ENCODE results near the gene ZNF524.
"Not testable (repeated sequence)": the region's sequence is repeated elsewhere in the genome, so short reads cannot be mapped to it uniquely, and the experiment has no call there.

The ZNF524 gene, protein sequence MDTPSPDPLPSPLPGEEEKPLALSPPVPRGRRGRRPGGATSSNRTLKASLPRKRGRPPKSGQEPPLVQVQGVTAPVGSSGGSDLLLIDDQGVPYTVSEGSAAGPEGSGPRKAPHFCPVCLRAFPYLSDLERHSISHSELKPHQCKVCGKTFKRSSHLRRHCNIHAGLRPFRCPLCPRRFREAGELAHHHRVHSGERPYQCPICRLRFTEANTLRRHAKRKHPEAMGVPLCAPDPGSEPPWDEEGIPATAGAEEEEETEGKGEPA

DNA sequence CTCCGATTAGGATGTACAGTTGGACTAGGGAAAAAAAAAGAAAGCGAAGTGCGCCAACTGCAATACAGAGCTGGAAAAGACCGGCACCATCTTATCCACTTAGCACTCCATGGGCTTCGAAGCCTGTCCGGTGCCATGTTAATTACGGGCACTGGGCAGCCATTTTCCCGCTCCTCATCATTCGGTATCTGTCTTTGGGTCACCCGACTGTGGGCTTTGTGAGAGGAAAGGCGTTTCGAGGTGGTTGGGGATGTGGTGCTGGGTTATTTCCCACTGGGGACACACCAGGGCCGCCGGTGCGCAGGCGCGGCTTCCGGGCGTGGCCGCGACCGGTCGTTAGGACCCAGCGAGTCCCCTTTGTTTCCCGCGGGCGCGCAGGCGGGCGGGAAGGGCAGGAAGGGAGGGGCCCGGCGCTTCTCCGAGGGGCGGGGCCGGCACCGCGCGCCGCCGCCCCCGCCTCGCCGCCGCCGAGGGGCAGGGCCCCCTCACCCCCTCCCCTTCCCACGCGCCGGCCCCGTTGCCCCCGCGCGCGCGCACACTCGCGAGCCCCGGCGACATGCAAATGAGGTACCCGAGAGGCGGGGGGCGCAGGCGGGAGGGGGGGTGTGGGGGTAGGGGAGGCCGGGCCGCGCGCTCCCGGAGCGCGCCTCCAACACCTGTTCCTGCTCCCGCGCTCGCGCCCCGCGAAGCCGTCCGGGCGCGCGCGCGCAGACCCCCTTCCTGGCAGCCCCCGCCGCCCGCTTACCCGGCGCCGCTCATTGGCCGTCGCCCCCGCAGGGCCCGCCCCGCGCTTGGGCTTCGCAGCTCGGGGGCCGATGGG, at the start of gene ZNF524:
Gene ZNF524 (plus strand): TSS at position 447 of the 820 bp plus-strand sequence. CDS start 1,825 bp downstream, outside the sequence.
- peak in 1 of 2 experiments; percentile 91 for DNase-seq

DNA sequence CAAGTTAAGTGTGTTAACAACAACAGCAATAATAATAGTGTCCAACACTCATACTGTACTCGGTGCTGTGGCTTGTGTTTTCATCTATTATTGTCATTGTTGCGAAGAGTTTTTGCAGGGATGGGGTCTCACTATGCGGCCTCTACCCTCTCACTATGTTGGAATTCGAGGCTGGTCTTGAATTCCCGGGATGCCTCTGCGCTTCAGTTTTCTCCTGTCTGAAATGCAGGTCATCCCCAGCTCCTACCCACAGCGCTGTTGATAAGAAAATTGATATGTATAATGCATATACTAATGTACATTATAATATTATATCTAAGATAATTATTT, 49.8 kb upstream of the ZNF524 start:
- DNase-seq = no peak

DNA sequence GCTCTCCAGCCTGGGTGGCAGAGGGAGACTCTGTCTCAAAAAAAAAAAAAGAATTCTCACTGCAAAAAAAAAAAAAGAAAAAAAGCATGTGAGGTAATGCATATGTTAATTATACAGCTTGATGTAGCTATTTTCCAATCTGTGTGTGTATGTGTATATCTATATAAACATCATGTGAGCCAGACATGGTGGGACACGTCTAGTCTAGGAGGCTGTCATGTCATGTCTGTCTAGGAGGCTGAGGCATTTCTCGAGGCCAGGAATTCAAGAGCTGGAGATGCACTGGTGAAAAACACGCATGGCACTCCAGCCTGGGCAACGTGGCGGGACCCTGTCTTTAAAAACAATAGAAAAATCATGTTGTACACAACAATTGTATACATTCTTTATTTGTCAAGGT, 47.9 kb upstream of the ZNF524 start:
- DNase-seq = no peak

DNA sequence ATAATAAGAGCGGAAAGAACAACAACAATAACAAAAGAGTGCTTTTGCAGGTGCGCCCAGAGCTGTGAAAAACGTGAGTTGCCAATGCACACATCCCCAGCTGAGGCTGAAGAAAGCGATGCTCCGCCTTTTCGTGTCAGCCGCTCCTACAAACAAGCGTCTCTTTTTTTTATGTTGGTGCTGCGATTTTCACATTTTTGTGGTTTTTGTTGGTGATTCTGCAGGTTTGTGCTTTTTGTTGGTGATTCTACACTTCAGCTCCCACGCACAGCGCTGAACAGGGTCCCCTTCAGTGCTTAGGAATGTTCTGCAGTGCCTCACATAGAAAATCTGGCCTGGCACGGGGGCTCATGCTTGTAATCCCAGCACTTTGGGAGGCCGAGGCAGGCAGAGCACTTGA, 47.5 kb upstream of the ZNF524 start:
- no peak for DNase-seq

DNA sequence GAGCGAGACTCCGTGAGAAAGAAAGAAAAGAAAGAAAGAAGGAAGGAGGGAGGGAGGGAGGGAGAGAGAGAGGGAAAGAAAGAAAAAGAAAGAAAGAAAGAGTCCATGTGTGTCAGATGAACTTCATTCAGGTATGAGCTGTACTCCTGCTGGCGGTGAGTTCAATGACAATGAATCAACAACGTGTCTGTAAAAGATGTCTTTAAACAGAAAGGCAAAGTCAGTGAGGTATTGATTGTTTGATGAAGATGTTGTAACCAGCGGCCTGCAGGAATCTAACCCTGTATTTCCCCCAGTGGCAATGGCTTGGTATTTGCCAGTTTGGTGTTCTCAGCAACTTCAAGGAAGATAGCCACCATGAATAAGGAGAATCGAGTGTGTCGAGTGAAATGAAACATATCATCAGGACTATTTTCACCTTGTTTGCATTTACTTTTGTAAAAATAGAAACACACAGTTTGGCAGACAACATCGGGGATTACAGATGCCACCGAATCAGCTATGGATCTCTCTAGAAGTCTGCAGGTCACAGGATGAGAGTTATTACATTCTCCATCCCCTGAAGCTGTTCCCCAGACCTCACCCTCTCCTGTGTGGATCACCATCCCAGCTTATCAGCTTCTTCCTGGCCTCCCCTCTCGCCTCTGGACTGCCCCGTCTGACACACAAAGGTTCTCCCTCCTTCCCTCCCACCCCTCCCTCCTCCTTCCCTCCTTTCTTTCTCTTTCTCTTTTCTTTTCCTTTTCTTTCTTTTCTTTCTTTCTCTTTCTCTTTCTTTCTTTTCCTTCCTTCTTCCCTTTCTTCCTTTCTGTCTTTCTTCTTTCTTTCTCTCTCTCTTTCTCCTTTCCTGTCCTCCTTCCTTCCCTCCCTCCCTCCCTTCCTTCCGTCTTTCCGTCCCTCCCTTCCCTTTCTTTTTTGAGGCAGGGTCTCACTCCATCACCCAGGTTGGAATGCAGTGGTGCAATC, 46.6 kb upstream of the ZNF524 start:
- DNase-seq = no peak

DNA sequence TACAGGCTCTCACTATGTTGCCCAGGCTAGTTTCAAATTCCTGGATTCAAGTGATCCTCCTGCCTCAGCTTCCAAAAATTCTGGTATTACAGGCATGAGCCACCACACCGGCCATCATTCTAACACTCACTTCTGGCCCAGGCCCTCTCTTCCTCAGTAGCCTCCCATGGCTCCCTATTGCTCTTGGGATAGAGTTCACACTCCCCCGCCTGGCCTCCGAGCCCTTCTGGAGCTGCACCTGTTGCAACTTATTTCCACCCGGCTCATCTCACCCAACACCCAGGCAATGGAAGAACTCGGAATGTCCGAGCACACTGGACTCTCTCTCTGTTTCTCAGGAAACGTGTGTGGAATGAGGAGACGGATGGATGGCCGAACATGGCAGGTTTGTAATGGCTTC, 45.8 kb upstream of the ZNF524 start:
- DNase-seq = no peak

DNA sequence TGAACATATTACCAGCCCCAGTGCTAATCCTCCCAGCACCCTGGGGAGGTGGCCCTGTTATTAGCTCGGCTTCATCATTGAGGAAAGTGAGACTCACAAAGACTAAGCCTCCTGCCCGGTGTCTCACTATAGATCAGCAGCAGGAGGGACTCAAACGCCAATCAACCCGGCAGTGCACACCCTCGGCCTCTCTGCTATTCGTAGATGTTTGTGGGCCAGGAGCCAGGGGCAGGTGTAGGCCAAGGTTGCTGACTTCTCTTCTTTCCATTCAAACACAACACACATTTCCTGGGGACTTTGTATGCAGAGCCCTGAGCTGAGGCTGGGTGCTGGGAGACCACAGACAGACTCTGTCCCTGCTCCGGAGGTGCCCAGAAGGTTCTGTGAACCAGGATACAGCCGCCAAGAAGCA, 45.3 kb upstream of the ZNF524 start:
- DNase-seq = no peak

DNA sequence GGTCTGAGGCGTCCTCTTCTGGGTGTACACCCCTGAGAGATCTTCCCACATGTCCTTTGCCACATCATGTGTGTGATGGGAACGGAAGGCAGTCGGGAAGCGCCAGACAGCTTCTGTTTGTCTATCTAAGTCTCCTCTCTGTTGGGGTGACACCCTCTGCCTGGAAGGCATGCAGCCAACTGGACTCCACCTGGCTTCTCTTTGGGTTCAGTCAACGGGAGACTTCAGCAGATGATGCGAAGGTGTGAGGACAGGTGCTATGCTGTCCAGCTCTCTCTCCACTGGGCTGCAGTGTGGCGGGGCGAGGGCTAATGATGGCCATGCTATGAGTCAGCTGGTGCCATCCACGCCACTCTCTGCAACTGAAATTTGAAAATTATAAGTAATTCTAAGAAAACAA, 40.4 kb upstream of the ZNF524 start:
- no peak for DNase-seq

DNA sequence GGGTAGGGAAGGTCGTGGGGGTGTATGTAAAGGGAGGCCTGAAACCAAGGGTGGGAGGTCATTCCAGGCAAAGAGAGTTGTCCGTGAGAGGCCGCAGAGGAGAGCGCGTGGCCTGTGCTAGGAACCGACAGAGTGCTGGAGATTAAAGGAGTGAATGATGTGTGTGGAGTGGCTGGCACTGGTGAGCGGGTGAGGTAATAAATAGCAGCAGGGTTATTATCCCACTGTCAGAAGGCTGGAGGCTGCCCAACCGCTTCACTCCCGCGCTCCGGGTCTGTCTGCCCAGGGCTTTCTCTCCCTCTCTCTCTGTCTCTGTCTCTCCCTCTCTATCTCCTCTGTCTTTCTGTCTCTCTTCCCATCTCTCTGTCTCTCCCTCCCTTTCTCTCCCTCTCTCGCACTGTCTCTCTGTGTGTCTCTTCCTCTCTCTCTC, 36.8 kb upstream of the ZNF524 start:
- DNase-seq = peak; percentile 68 to 87

DNA sequence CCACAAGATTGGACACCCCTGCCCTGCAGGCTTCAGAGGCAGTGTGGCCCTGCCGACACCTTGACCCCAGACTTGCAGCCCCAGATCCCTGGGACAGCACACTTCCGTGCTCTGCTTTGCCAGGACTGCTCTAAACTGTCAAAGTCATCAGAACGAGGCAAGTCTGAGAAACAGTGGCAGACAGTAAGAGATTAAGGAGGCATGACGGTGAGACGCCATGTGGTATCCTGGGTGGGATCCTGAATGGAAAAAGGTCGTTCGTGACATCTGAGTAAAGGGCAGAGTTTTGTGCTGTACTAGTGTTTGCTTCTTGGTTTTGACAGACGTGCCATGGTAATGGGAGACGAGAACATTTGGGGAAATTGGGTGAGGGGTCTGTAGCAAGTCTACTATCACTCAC, 33.3 kb upstream of the ZNF524 start:
- DNase-seq = no peak

DNA sequence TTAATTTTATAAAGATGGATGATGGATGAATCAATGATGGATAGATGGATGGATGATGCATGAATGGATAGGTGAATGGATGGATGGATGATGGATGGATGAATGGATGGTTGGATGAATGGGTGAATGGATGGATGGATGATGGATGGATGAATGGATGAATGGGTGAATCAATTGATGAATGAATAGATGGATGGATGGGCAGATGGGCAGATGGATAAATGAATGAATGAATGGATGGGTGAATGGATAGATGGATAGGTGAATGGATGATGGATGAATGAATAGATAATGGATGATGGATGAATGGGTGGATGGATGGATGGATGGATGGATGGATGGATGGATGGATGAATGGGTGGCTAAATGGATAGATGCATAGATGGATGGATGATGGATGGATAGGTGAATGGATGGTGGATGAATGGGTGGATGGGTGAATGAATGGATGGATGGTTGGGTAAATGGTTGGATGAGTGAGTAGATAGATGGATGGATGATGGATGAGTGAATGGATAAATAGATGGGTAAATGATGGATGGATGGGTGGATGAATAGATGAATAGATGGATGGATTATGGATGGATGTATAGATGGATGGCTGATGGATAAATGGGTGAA, 32.3 kb upstream of the ZNF524 start:
- no peak for DNase-seq

DNA sequence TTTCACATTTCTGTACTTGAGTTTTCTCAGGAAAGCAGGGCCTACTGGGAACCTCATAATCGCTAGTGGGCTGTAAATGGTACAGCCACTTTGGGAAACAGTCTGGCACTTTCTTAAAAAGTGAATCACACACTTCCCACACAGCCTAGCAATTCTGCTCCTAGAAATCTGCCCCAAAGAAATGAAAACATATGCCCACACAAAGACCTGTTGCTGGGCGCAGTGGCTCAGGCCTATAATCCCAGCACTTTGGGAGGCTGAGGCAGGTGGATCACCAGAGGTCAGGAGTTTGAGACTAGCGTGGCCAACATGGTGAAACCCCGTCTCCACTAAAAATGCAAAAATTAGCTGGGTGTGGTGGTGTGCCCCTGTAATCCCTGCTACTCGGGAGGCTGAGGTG, 30.6 kb upstream of the ZNF524 start:
- not testable (repeated sequence) for DNase-seq

DNA sequence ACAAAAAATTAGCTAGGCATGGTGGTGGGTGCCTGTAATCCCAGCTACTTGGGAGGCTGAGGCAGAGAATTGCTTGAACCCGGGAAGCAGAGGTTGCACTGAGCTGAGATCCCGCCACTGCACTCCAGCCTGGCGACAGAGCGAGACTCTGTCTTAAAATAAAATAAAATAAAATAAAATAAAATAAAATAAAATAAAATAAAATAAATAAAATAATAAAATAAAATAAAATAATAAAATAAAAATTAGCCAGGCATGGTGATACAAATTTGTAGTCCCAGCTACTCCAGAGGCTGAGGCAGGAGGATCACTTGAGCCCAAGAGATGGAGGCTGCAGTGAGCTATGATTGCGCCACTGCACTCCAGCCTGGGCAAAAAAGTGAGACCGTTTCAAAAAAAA, 26.2 kb upstream of the ZNF524 start:
- DNase-seq = not testable (repeated sequence)

DNA sequence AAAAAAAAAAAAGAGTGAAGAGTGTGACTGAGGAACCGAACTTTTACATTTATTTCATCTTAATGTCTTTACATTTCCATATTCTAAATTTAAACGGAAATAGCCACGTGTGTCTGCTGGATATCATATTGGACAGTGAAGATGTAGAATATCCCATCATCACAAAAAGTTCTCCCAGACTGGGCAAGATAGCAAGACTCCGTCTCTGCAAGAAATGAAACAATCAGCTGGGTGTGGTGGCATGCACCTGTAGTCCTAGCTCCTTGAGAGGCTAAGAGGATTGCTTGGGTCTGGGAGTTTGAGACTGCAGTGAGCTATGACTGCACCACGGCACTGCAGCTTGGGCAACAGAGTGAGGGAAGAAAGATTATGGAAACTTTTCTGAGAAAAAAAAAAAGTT, 23.3 kb upstream of the ZNF524 start:
- no peak for DNase-seq

DNA sequence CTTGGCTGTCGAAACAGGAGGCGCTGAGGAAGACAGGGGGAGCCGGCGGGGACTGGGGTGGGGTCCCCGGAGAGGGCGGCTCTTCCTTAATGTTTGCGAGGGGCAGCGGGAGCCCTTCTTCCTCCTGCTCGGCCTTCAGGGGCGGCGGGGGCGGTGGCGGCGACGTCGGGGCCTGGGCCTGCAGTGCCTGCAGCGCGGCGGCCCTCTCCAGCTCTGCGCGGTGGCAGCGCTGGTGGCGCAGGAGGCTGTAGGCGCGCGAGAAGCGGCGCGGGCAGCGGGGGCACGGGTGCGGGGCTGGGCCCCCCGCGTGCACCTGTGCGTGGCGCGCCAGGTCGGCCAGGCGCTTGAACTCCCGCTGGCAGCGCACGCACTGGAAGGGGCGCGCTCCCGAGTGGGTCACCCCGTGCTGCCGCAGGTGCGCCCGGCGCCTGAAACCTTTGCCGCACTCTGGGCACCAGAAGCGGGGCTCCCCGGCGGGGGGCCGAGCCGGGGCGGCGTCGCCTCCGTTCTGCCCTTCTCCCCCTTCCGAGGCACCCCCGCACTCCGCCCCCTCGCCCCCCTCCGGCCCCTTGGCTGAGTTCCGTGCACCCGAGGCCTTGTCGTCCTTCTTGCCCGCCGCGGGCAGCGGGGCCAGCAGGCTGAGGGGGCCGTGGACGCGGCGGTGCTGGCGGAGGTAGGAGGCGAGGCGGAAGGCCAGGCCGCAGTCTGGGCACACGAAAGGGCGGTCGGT, 21.9 kb upstream of the ZNF524 start:
- no peak for DNase-seq

DNA sequence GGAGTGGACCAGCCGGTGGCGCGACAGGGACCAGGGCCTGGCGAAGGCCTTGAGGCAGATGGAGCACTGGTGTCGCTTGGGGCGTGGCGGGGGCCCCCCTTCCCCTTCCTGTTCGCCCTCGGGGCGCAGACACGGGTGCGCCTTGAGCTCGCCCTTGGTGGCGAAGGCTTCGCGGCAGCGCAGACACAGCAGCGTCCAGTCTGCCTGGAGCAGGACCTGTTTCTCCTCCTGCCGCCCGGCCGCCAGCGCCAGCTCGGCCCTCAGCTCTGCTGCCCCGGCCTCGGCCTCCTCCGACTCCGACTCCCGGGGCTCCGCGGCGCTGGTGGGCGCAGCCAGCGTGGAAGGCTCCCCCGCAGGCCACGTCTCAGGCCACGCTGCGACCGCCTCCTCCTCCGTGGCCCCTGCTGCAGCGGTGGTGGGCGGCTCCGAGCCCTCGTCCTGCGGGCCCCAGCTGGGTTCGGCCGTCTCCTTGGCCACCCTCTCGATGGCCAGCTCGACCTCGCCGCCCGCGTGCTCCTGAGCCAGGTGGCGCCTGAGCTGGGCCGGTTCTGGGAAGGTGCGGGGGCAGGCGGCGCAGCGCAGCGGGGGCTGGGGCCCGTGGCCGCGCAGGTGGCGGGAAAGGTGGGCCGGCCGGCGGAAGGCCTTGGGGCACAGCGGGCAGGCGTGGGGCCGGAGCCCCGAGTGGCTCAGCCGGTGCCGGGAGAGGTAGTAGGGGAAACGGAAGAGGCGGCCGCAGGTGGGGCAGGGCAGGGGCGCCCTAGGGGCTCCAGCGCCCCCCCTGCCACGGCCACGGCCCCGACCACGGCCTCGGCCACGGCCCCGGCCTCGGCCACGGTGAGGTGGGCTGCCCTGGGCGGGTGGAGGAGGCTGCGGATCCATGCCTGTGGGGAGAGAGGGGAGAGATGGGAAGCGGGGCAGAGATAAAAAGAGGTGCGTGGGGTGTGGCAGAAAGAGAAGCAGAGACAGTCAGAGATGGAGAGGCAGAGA, 21.0 kb upstream of the ZNF524 start:
- no peak for DNase-seq

DNA sequence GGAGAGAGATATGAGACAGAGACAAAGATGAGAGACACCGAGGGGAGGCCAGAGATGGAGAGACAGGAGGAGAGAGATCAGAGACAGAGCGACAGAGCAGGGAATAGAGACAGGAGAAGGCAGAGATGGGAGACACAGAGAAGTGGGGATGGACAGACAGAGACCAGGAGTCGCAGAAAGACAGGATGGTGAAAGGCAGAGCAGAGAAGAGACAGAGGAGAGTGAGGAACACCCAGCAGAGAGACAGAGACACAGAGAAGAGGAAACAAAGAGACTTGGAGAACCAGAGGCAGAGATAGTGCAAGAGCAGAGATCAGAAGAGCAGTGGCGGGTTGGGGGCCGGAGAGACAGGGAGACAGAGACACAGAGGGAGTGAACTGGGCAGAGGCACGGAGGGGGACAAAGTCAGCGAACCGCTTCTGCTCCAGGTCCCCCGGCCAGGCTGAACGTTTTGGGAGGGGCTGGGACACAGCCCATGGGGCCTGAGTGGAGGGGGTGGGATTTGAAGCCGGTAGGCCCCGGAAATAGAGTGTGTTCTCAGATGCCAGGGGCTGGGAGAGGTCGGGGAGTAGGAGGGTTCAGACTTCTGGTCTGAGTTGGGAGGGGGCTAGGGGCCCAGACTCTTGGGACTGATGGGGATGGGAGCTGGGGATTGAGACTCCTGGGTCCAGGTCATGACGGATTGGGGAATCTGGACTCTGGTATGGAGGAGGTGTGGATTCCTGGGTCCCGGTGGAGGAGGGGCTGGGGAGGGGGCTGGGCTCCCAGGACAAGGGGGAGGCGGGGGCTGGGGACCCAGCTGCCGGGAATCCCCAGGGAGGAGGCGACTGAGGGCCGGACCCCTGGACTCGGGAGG, 20.1 kb upstream of the ZNF524 start:
- DNase-seq = no peak

DNA sequence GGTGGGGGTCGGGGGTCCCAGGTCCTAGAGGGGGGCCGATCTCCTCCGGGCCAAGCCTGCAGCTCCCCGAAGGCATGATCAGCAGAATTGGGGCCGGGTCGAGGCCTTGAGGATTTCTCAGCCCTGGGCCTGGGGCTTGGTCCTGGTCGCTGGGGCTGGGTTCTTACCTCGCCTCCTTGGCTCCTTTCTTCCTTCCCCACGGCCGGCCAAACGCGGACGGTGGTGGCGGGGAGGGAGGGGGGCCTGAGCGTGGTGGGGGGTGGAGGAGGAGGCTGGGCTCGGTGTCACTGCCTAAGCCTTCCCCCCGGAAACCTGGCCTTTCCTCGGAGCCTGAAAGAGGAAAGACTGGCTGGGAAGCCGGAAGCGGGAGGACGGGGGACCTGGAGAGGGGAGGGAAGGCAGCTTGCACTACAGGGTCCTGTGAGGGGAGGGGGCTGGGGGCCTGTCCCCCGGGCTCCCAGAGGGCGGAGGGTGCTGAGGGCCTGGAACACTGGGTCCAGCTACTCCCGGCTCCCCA, 19.4 kb upstream of the ZNF524 start, which contains the start of gene ZNF579:
Gene ZNF579 (minus strand): TSS at position 221 of the 517 bp plus-strand sequence. CDS start 1,209 bp downstream, outside the sequence.
- peak in 1 of 2 experiments; percentile 54 for DNase-seq

DNA sequence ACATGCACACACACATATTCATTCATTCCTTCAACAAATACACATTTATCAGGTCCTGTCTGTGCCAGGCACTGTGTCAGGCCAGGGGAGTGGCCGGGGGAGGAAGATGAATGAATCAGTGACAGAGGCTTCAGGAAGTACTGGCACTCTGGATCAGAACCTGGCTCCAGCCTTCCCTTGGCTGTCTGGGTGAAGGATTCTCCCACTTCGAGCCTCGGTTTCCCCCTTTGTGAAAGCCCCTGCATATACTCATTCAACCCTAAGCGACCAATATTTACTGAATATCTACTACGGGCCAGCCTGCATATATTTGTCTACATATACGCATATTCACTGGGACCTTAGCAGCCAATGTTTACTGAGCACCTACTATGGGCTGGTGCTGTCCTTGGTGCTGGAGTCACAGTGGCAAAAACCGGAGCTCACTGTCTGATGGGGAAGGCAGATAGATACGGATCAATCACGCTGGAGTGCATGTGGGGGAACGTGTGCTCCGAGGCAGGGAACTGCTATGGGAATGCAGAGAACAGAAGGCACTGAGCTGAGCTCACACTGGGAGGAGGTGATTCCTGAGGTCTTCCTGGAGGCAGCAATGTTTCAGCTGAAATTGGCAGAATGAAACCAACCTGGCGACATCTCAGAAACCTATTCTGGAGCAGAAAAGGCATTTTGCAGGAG, 18.8 kb upstream of the ZNF524 start:
- no peak for DNase-seq
